NCI-H69 (cell line): Measurements from ENCODE around the gene MT1F.
A peak's percentile ranks its signal among the peaks of the same experiment; 100 is the strongest.
"Not testable (repeated sequence)": the region's sequence is repeated elsewhere in the genome, so short reads cannot be mapped to it uniquely, and the experiment has no call there.

ENCODE experiments used
- DNase-seq: peaks from one replicate; lab custom pipeline; 2025; lab: John Stamatoyannopoulos, UW

The MT1F gene

GRCh38 chr16:56657555-56658326, at the start of gene MT1F:
MT1F (plus strand) TSS chr16:56657959; CDS start chr16:56658059, 100 bp downstream.
- DNase-seq: peak; percentile 77

GRCh38 chr16:56608043-56608875, 49.5 kb upstream of the MT1F start, which contains the start of gene MT2A:
MT2A (plus strand) TSS chr16:56608584; CDS start chr16:56608656, 72 bp downstream.
- DNase-seq: peak; percentile 94

GRCh38 chr16:56608876-56609462, 48.8 kb upstream of the MT1F start:
- DNase-seq: peak; percentile 56

GRCh38 chr16:56609463-56609921, 48.3 kb upstream of the MT1F start:
- peak; percentile 67 for DNase-seq

GRCh38 chr16:56610017-56610608, 47.6 kb upstream of the MT1F start:
- DNase-seq: peak; percentile 82

- no peak for DNase-seq
Measured at GRCh38 chr16:56610609-56611111, 47.1 kb upstream of the MT1F start.

- no peak for DNase-seq
Measured at GRCh38 chr16:56611281-56611833, 46.4 kb upstream of the MT1F start.

GRCh38 chr16:56613706-56614105, 44.1 kb upstream of the MT1F start:
- no peak for DNase-seq

GRCh38 chr16:56614549-56614991, 43.2 kb upstream of the MT1F start:
- DNase-seq: no peak

- no peak for DNase-seq
Measured at GRCh38 chr16:56615353-56615752, 42.4 kb upstream of the MT1F start.

GRCh38 chr16:56616608-56617211, 41.0 kb upstream of the MT1F start:
- no peak for DNase-seq

- peak; percentile 47 for DNase-seq
Measured at GRCh38 chr16:56617212-56618085, 40.3 kb upstream of the MT1F start.

GRCh38 chr16:56618138-56618537, 39.6 kb upstream of the MT1F start:
- DNase-seq: no peak

GRCh38 chr16:56620339-56620897, 37.3 kb upstream of the MT1F start:
- DNase-seq: no peak

GRCh38 chr16:56621665-56622445, 35.9 kb upstream of the MT1F start:
- DNase-seq: not testable (repeated sequence)

GRCh38 chr16:56623184-56623583, 34.6 kb upstream of the MT1F start:
- DNase-seq: not testable (repeated sequence)

- DNase-seq: no peak
Measured at GRCh38 chr16:56623637-56624036, 34.1 kb upstream of the MT1F start.

GRCh38 chr16:56625140-56625942, 32.4 kb upstream of the MT1F start, which contains the start of gene MT1E:
MT1E (plus strand) TSS chr16:56625781; CDS start chr16:56625852, 71 bp downstream.
- DNase-seq: peak; percentile 17
